ENCODE measurements around the gene PXYLP1.

DNA sequence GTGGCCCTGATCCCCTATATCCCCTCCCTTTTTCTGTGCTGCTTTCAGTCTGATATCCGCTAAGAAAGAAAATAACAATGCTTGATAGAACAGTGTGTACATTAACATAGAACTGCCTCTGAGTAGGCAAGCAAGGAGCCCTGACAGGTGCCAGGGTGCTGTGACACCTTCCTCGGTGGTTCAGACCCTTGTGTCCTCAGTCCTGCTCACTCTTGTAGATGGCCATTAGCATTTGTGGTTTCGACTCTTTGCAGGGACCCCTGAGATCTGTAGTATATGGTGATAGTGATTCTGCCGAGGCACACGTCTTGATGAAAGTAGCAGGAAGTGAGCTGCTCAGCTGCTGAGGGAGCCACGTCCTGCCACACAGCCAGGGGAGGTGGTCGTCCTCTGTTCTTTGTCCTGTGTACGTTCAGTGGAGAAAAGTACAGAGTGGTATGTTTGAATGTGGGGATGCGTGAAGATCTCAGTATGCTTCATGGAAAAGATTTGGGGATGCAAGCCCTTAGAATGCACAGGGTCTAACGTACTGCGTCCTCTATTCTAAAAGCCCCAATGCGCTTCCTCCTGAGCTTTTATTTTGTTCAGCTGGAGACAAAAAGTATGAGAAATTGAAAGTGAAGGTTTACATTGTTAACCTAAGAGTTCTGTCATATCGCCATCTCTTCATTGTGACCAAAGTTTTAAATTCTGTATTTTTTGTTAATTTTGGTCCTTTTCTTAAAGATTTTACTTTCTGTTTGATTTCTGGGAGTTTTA is 35.4 kb downstream of the PXYLP1 start:
- TF ChIP-seq, protein P1, sequence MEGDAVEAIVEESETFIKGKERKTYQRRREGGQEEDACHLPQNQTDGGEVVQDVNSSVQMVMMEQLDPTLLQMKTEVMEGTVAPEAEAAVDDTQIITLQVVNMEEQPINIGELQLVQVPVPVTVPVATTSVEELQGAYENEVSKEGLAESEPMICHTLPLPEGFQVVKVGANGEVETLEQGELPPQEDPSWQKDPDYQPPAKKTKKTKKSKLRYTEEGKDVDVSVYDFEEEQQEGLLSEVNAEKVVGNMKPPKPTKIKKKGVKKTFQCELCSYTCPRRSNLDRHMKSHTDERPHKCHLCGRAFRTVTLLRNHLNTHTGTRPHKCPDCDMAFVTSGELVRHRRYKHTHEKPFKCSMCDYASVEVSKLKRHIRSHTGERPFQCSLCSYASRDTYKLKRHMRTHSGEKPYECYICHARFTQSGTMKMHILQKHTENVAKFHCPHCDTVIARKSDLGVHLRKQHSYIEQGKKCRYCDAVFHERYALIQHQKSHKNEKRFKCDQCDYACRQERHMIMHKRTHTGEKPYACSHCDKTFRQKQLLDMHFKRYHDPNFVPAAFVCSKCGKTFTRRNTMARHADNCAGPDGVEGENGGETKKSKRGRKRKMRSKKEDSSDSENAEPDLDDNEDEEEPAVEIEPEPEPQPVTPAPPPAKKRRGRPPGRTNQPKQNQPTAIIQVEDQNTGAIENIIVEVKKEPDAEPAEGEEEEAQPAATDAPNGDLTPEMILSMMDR (IDR thresholded peaks at IDR 0.05) = no peak
- TF ChIP-seq POLR2A (IDR thresholded peaks at IDR 0.05) (no peak), POLR2AphosphoS5 (IDR thresholded peaks at IDR 0.05) (no peak)

Measured in prostate gland (tissue), 2 donors.